ENCODE measurements around the gene TOPBP1. TPM values are rescaled to one million over a fixed set of nuclear protein-coding genes. Genes with fewer than 3 reads are reported as not detected.

TOPBP1 gene
- total and polyA plus RNA-seq, 2 donors (not counting 3 experiments of a cell fraction or from before 2014, with no cell fraction given): 23.3 to 42.2 TPM

GRCh38 chr3:133699467-133699866, 37.7 kb upstream of the TOPBP1 start:
- Histone ChIP-seq H3K4me2 (ENCODE audit: insufficient read depth, low read length) (no peak overlapping the region), H2AFZ (ENCODE audit: low read depth, low read length) (no peak overlapping the region), H3K9me1 (replicated peaks; ENCODE audit: control insufficient read depth, extremely low read depth, insufficient read depth, low read length) (no peaks in the 10 kb centered on the region), H3K79me2 (ENCODE audit: control insufficient read depth, insufficient read depth, low read length) (no peaks in the 10 kb centered on the region), H3K4me3 (replicated peaks in 1 of 3; ENCODE audit: insufficient read depth in 1 of 3, low read depth in 1 of 3, low read length in 3 of 3) (no peak overlapping the region), H3K4me1 (ENCODE audit: control insufficient read depth, extremely low read depth, insufficient read depth, low read length) (no peaks in the 10 kb centered on the region), H3K36me3 (ENCODE audit: control insufficient read depth in 2 of 2, extremely low read depth in 1 of 2, insufficient read depth in 2 of 2, low read length in 2 of 2) (no peaks in the 10 kb centered on the region), H3K9ac (replicated peaks; ENCODE audit: extremely low read depth, insufficient read depth, low read length) (no peak overlapping the region), H3K27ac (ENCODE audit: insufficient read depth, low read depth, low read length) (no peak overlapping the region), H4K20me1 (replicated peaks; ENCODE audit: control insufficient read depth, extremely low read depth, insufficient read depth, low read length) (no peaks in the 10 kb centered on the region), H3K27me3 (ENCODE audit: control insufficient read depth in 2 of 2, insufficient read depth in 2 of 2, low read length in 2 of 2) (peaks cover 3 to 7% of the 10 kb centered on the region in 2 experiments), H3K9me3 (replicated peaks; ENCODE audit: control insufficient read depth, insufficient read depth, low read length) (no peaks in the 10 kb centered on the region)
- dilution Hi-C loops (cut with MboI; ENCODE audit: extremely low pct_ligation_motif_present, low sequenced_read_pairs): no loop called here
- ChIA-PET CTCF (no interaction called here), POLR2A (interaction anchor here (0.6 kb wide), 1 partner anchor 273 kb away, joined by 3 read pairs; no protein-coding TSS in a partner anchor)
- intact Hi-C loops (cut with micrococcal nuclease): no loop called here
- FAIRE-seq (no peak), DNase-seq (ENCODE audit: low read depth, low spot score) (no peak)
- no TSS peak for BruUV-seq (replicated peaks)
- no peak for TF ChIP-seq POLR2A (IDR thresholded peaks at IDR 0.05; ENCODE audit: low read depth, low read length)
- no peak for TF ChIP-seq CTCF (IDR thresholded peaks at IDR 0.05; ENCODE audit: extremely low read depth in 1 of 2, insufficient read depth in 1 of 2, low read depth in 1 of 2, low read length in 2 of 2)
- no peak for TF ChIP-seq MYC (IDR thresholded peaks at IDR 0.05; ENCODE audit: low read depth, low read length)
- TF ChIP-seq, protein P1, sequence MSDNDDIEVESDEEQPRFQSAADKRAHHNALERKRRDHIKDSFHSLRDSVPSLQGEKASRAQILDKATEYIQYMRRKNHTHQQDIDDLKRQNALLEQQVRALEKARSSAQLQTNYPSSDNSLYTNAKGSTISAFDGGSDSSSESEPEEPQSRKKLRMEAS (IDR thresholded peaks at IDR 0.05; ENCODE audit: insufficient read depth, insufficient read length): no peak
- TF ChIP-seq GATA2 (IDR thresholded peaks at IDR 0.05; ENCODE audit: insufficient read depth, insufficient read length, low read depth, low read length): no peak
- no peak for TF ChIP-seq FOS (IDR thresholded peaks at IDR 0.05; ENCODE audit: borderline replicate concordance, insufficient read depth, low read length)
- no peak for TF ChIP-seq EZH2 (IDR thresholded peaks at IDR 0.05; ENCODE audit: borderline replicate concordance, low read depth, low read length, severe bottlenecking)
- TF ChIP-seq POLR2AphosphoS5 (IDR thresholded peaks at IDR 0.05; ENCODE audit: insufficient read depth, low read depth, low read length): no peak
- no peak for TF ChIP-seq JUN (IDR thresholded peaks at IDR 0.05; ENCODE audit: borderline replicate concordance, insufficient read depth, insufficient read length, low read depth)
